ENCODE results near the gene CYB5R4. TPM values are rescaled to one million over a fixed set of nuclear protein-coding genes. Genes with fewer than 3 reads are reported as not detected.

Gene CYB5R4
- total and polyA plus RNA-seq, 10 of the 15 experiments (the other 5 are each of a cell fraction or from before 2014, with no cell fraction given), result 13.4 to 61.1 (median 27.5) TPM

DNA sequence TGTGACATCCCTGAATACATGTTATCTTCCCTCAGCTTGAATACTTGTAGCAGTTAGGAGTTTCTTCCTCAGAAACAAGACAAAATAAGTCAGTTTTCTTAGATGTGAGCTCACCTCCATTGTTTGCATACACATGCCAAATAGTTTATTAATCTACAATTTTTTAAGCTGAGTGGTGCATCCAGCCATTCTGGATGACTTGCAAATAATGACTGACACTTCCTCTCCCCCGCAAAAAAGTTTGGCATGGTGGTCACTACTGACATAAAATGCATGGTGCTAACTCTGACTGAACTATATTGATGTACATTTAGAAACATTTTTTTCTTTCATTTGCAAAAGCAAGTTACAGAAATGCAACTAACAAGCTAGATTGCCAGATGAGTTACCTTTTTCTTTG is 55.5 kb downstream of the CYB5R4 start:
- Histone ChIP-seq H3K4me1 (ENCODE audit: control insufficient read depth, insufficient read depth, low read length) (no peaks in the 10 kb centered on the region), H3K9me3 (replicated peaks; ENCODE audit: control insufficient read depth, insufficient read depth, low read length) (no peaks in the 10 kb centered on the region; the same call in 2 of the 3 replicates), H4K20me1 (ENCODE audit: control insufficient read depth, insufficient read depth) (no peaks in the 10 kb centered on the region), H3K36me3 (ENCODE audit: control insufficient read depth in 2 of 2, insufficient read depth in 2 of 2, low read length in 1 of 2) (no peaks in the 10 kb centered on the region), H3K27me3 (replicated peaks in 1 of 2; ENCODE audit: control insufficient read depth in 2 of 2, insufficient read depth in 2 of 2, low read length in 1 of 2) (no peaks in the 10 kb centered on the region), H3K79me2 (ENCODE audit: control insufficient read depth, insufficient read depth, low read length) (no peaks in the 10 kb centered on the region), H3K4me2 (ENCODE audit: control insufficient read depth, insufficient read depth) (no peak overlapping the region), H3K4me3 (no peak overlapping the region), H3K9ac (ENCODE audit: control insufficient read depth, insufficient read depth, low read length) (no peak overlapping the region), H3K27ac (ENCODE audit: control insufficient read depth, insufficient read depth) (no peak overlapping the region), H2AFZ (ENCODE audit: control insufficient read depth, low read depth, low read length) (no peak overlapping the region)
- no TSS peak for BruUV-seq (replicated peaks)
- TF ChIP-seq, protein P1, sequence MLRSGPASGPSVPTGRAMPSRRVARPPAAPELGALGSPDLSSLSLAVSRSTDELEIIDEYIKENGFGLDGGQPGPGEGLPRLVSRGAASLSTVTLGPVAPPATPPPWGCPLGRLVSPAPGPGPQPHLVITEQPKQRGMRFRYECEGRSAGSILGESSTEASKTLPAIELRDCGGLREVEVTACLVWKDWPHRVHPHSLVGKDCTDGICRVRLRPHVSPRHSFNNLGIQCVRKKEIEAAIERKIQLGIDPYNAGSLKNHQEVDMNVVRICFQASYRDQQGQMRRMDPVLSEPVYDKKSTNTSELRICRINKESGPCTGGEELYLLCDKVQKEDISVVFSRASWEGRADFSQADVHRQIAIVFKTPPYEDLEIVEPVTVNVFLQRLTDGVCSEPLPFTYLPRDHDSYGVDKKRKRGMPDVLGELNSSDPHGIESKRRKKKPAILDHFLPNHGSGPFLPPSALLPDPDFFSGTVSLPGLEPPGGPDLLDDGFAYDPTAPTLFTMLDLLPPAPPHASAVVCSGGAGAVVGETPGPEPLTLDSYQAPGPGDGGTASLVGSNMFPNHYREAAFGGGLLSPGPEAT (IDR thresholded peaks at IDR 0.05; ENCODE audit: low read depth), result no peak
- TF ChIP-seq DPF2 (IDR thresholded peaks at IDR 0.05) (no peak), MYB (IDR thresholded peaks at IDR 0.05; ENCODE audit: borderline replicate concordance, low read depth, low read length) (no peak), EZH2 (IDR thresholded peaks at IDR 0.05; ENCODE audit: borderline replicate concordance, control insufficient read depth, low read depth, low read length) (no peak), TARDBP (IDR thresholded peaks at IDR 0.05; ENCODE audit: borderline replicate concordance) (no peak), ATF7 (IDR thresholded peaks at IDR 0.05; ENCODE audit: low read depth) (no peak), SIN3A (IDR thresholded peaks at IDR 0.05; ENCODE audit: low read depth, low read length) (no peak), RBBP5 (conservative IDR thresholded peaks at IDR 0.05) (no peak)
- TF ChIP-seq, protein P2, sequence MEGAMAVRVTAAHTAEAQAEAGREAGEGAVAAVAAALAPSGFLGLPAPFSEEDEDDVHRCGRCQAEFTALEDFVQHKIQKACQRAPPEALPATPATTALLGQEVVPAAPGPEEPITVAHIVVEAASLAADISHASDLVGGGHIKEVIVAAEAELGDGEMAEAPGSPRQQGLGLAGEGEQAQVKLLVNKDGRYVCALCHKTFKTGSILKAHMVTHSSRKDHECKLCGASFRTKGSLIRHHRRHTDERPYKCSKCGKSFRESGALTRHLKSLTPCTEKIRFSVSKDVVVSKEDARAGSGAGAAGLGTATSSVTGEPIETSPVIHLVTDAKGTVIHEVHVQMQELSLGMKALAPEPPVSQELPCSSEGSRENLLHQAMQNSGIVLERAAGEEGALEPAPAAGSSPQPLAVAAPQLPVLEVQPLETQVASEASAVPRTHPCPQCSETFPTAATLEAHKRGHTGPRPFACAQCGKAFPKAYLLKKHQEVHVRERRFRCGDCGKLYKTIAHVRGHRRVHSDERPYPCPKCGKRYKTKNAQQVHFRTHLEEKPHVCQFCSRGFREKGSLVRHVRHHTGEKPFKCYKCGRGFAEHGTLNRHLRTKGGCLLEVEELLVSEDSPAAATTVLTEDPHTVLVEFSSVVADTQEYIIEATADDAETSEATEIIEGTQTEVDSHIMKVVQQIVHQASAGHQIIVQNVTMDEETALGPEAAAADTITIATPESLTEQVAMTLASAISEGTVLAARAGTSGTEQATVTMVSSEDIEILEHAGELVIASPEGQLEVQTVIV (IDR thresholded peaks at IDR 0.05; ENCODE audit: borderline replicate concordance, partially characterized antibody), result no peak
- TF ChIP-seq, protein P3, sequence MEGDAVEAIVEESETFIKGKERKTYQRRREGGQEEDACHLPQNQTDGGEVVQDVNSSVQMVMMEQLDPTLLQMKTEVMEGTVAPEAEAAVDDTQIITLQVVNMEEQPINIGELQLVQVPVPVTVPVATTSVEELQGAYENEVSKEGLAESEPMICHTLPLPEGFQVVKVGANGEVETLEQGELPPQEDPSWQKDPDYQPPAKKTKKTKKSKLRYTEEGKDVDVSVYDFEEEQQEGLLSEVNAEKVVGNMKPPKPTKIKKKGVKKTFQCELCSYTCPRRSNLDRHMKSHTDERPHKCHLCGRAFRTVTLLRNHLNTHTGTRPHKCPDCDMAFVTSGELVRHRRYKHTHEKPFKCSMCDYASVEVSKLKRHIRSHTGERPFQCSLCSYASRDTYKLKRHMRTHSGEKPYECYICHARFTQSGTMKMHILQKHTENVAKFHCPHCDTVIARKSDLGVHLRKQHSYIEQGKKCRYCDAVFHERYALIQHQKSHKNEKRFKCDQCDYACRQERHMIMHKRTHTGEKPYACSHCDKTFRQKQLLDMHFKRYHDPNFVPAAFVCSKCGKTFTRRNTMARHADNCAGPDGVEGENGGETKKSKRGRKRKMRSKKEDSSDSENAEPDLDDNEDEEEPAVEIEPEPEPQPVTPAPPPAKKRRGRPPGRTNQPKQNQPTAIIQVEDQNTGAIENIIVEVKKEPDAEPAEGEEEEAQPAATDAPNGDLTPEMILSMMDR (IDR thresholded peaks at IDR 0.05 in 2 of 3, conservative IDR thresholded peaks at IDR 0.05 in 1 of 3; ENCODE audit: control insufficient read depth in 2 of 3, extremely low read depth in 1 of 3, insufficient read depth in 1 of 3, low read depth in 3 of 3, low read length in 3 of 3), result no peak
- 100% methylated on average over 1 of the region's 1 CpG for WGBS (ENCODE audit: insufficient coverage, insufficient replicate concordance, low lambda C conversion rate, missing lambda C conversion rate)
- ChIA-PET RAD21 (ENCODE audit: unreplicated experiment) (no interaction called here), SMC1A (ENCODE audit: uncharacterized antibody, unreplicated experiment) (interaction anchor here (1.4 to 2.1 kb wide), 2 partner anchors 11 to 28 kb away, joined by 4 to 5 read pairs; no protein-coding TSS in a partner anchor), CTCF (interaction anchor here (0.7 to 0.9 kb wide), 2 partner anchors 14 to 18 kb away, joined by 3 to 5 read pairs; no protein-coding TSS in a partner anchor), POLR2A (interaction anchor here (0.6 kb wide), 1 partner anchor 9 kb away, joined by 3 read pairs; no protein-coding TSS in a partner anchor)
- intact Hi-C loops (cut with micrococcal nuclease; ENCODE audit: unreplicated experiment), result no loop called here
- no peak for ATAC-seq
- no peak for DNase-seq (ENCODE audit: low read depth, low spot score)
- FAIRE-seq, result no peak
- in situ Hi-C loops (cut with MboI), result no loop called here

All from GM12878 (cell line).